NCI-H748 (cell line): ENCODE results near the gene METTL26.

Experiments used
- DNase-seq: peaks from one replicate; lab custom pipeline; 2025; ENCODE audit not compliant: unreplicated experiment; lab: John Stamatoyannopoulos, UW

METTL26 gene

DNA sequence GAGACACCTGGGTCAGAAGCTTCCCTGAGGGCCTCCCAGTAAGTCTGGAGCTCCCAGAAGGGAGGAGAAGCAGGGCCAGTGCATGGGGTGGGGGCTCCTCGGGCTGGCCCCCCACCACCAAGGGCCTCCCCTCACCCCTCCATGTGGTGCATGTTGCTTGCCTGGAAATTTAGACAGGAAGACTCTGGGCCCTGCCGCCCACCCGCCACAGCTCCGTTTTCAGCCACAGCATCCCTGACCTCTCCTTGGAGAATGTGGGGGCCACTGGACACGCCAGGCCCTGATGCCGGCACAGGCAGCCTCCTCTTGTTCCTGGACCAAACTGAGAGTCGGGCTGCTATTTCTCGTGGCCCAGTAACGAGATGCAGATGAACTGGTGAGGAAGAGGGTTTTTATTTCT lies 2.7 kb upstream of the METTL26 start:
- DNase-seq, result no peak

DNA sequence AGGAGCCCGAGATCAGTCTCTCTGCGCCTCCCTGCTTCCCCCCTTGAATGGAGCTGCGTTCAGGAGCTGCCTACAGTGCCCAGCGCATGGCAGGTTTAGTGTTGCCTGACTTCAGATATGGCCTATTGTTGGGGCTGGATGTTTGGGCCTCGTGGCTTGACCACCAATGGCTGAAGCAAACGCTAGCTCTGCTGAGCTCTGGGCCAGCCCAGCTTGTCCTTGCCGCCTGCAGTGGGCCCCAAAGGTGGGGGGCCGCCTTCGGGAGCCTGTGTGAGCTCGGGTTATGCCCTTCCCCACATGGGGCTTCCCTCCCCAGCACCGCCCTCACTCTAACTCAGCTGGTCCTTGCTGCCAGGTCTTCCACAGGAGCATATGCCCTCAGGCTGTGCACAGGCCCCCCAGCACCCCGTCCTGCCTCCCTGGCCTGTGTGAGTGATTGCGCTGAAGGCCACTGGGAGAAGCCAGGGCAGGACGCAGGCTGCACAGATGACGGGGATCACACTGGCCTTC lies 2.0 kb upstream of the METTL26 start:
- no peak for DNase-seq

DNA sequence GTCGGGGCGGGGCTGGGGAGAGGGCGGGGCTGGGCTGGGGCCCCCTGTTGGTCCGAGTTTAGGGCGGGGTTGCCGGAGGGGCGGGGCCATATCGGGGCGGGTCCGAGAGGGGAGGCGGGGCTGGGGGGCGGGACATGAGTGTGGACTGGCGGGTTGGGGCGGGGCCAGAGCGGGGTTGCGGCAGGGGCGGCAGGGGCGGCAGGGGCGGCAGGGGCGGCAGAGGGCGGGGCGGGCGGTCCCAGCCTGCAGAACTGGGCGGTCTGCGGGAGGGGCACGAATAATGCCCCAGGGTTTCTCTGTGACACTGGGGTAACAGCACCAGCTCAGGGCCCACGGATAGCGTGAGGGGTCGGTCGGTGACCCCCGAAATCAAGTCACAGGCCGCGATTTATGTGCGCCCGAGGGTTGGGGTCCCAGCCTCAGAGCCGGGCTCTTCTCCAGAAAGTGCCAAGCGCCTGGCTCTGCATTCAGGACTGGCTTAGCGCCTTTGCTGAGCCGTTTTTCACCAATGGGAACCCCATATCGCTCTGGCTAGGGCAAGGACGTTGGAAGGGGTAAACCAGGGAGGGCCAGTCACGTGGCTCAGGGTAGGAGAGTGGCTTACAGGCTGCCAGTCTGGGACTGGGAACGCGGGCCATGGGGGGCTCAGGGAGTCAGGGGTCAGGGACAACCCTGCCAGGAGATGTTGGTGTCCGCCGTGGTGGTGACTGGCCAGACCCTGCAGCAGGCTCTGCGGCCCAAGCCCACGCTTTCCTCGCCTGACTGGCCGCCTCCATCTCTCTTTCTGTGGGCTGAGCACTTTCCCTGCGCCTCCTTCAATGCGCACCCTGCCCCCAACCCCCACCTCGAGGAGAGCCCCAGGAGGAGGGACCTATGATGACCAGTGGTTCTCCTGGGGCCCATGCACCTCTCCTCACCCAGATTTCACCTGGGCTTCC lies 1.2 kb upstream of the METTL26 start:
- DNase-seq, result peak; percentile 51

DNA sequence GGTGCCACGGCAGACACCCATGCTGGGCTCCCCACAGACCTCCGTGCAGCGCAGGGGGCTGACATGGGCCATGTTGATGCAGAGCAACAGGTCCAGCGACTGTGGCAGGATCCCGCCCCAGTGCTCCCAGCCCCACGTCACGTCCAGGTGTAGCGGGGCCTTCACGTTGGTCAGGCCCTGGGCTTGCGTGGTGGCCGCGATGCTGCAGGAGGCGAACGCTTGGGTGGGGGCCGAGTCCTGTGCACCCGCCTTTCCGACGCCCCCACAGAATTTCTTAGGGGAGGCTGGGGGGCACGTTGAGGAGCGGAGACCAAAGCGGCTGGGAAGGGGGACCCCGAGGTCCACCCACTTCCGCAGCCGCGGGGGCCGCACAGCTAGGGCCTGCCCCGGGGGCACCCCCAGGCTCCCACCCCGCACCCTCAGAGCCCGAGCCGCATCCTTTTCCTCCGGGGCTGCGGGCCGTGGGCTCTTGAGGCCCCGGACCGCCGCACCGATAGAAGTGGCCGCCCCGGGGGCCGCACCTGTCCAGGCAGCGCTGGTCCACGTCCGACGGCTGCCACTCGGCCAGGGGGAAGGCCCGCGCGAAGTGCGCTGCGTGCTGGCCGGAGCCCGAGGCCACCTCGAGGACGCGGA lies 416 bp downstream of the METTL26 start:
- DNase-seq, result peak; percentile 16

DNA sequence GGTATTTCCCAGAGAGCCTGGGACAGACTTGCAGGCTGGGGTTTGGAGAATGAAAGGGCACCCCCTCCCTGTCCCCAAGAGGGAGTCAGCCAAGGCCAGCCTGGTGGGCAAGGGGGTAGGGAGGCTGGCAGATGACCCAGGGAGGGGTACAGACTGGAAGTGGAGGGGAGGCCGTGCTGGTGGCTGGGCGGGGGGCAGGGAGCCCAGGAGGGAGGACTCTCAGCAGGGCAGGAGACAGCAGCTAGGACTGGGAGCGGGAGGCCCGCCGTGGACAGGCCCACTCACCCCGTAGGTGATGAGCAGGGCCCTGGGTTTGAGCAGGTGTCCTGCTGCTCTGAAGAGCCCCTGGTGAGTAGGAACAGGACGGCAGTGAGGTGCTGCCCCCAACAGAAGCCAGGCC lies 1.1 kb downstream of the METTL26 start:
- DNase-seq, result no peak

DNA sequence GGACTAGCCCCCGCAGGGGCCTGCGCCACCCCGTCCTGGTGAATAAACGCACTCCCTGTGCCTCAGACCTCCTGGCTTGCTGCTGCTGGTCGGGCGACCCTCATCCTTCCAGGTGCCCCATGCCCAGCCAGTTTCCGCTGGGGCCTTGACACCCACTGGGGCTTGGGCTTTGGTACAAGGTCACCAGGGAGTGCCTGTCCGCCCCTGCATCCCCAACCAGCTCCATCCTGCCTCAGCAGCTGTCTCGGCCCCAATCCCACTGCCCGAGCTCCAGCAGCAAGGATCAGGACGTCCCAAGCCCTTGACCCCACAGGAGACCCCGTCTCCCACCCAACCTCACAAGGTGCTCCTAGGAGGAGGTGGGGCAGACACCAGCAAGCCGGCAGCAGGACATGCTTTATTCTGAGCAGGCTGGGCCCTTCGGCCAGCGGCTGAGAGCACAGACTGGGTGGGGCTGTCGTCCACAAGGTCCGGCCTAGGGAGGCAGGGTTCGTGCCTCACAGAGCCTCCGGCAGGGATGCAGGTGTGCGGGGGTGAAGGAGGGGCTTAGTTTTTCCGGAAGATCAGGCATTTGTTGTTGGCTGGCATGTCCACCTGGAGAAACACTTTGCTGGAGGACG lies 1.9 kb downstream of the METTL26 start:
- DNase-seq, result no peak

DNA sequence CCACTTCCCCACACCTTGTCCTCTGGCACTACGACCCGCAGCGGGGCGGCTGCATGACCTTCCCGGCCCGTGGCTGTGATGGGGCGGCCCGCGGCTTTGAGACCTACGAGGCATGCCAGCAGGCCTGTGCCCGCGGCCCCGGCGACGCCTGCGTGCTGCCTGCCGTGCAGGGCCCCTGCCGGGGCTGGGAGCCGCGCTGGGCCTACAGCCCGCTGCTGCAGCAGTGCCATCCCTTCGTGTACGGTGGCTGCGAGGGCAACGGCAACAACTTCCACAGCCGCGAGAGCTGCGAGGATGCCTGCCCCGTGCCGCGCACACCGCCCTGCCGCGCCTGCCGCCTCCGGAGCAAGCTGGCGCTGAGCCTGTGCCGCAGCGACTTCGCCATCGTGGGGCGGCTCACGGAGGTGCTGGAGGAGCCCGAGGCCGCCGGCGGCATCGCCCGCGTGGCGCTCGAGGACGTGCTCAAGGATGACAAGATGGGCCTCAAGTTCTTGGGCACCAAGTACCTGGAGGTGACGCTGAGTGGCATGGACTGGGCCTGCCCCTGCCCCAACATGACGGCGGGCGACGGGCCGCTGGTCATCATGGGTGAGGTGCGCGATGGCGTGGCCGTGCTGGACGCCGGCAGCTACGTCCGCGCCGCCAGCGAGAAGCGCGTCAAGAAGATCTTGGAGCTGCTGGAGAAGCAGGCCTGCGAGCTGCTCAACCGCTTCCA lies 2.6 kb downstream of the METTL26 start:
- DNase-seq, result no peak

DNA sequence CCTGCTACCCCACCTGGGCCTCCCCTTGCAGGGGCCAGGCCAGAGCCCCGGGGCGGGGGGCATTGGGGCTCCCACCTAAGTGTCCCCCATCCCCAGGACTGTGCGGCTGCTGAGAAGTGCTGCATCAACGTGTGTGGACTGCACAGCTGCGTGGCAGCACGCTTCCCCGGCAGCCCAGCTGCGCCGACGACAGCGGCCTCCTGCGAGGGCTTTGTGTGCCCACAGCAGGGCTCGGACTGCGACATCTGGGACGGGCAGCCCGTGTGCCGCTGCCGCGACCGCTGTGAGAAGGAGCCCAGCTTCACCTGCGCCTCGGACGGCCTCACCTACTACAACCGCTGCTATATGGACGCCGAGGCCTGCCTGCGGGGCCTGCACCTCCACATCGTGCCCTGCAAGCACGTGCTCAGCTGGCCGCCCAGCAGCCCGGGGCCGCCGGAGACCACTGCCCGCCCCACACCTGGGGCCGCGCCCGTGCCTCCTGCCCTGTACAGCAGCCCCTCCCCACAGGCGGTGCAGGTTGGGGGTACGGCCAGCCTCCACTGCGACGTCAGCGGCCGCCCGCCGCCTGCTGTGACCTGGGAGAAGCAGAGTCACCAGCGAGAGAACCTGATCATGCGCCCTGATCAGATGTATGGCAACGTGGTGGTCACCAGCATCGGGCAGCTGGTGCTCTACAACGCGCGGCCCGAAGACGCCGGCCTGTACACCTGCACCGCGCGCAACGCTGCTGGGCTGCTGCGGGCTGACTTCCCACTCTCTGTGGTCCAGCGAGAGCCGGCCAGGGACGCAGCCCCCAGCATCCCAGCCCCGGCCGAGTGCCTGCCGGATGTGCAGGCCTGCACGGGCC lies 3.4 kb downstream of the METTL26 start:
- no peak for DNase-seq

DNA sequence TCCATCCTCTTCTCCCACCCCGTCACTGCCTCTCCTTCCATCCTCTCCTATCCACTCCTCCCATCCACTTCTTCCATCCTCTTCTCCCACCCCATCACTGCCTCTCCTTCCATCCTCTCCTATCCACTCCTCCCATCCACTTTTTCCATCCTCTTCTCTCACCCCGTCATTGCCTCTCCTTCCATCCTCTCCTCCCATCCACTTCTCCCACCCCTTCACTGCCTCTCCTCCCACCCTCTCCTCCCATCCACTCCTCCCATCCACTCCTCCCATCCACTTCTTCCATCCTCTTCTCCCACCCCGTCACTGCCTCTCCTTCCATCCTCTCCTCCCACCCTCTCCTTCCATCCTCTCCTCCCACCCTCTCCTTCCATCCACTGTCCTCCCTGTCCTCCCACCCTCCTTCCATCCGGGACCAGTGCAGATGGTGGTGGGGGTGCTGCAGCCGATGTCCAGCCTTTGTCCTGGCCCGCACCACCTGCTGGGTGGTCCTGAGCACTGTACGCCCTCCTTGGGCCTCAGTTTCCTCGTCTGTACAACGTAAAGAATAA lies 4.2 kb downstream of the METTL26 start:
- no peak for DNase-seq

DNA sequence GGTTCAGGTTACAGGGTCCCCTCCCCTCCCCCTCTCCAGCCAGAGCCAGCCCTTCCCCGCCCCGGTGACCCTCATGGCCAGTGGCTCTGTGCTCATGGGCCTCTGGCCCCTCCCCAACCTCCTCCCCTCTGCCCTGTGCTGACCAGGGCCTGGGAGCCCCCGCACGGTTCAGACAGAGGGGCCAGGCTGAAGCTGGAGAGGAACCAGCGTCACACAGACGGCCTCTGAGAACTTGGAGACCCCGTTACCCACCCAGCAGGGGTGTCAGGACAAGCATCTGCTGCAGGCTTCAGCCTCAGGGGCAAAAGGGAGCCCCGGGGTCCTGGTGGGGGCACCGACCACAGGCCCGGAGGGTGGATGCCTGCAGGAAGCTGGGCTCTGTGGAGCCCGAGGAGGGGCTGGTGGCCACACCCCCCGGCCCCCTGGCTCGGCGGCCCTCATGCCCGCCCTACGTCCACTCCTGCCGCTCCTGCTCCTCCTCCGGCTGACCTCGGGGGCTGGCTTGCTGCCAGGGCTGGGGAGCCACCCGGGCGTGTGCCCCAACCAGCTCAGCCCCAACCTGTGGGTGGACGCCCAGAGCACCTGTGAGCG lies 5.2 kb downstream of the METTL26 start, which contains the start of gene WFIKKN1:
WFIKKN1 (plus strand) TSS at position 171 of the 591 bp plus-strand sequence; CDS start at position 440, 269 bp downstream.
- DNase-seq, result peak; percentile 55

DNA sequence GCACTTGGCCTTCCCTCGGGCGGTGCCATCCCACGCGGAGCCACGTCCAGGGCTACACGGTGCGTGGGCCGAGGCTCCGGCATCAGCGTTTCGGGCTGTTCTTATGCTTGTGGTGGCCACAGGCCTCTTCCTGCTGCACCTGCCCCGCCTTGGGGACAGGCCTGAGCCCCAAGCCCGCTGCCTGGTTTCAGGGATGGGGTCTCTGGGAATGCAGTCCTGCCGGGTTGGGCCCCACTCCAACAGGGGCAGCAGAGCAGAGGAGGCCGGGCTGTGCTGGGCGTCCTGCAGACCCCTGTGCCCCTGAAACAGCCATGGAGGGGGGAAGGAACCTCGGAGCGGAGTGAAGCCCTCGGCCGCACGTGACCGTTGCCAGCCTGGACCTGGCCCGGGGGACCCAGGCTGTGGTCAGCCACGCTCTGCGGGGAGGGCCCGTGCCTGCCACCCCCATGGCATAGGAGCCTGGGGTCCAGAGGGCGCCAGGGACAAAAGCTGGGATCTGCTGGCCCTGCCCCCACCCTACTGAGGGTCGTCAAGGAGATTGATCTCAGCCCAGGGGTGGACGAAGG lies 5.8 kb downstream of the METTL26 start:
- no peak for DNase-seq

DNA sequence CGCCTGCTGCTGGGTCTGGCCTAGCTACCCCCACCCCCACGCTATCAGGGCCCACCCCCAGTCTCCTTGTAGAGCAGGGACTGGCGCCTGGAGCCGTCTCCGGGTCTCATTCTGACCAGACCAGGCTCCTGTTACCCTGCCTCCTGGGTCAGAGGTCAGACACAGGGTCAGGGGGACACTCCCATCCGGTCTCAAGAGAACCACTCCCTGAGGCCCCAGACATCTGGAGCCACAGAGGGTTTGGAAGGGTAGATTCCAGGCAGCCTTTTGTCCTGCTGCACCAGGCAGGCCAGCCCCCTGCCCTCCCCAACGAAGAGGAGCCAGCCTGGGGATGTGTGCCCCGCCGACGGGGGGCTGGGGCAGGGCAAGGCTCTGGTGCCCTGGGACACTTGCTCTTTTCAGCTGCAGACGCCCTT lies 6.3 kb downstream of the METTL26 start:
- no peak for DNase-seq

DNA sequence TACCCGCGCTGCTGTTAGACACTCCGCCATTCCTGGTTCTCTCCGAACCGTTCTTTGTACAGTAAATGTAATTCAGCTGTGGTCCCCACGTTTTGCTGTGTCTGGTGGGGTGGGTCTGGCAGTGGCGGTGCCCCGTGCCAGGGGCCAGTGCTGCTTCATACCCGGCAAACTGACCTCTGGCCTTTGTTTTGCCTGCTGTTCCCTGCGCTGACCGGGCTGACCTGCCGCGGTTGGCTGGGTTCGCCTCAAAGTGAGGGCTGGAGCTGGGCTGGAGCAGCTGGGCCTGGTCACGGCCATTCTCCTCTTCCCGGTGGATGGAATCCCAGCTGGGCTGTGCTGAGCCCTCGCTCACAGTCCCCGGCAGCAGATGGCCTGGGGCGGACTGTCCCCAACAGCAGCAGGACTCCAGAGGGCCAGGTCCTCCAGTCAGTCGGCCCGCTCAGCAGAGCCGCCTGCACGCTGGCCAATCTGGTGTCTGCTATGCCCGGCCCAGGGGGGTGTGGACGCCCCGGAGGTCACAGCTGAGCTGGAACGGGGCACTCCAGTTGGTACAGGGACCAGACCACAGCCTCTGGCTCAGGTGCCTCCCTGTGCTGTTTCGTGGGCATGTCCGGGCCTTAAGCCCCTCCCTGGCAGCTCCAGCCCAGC lies 6.8 kb downstream of the METTL26 start:
- DNase-seq, result no peak

DNA sequence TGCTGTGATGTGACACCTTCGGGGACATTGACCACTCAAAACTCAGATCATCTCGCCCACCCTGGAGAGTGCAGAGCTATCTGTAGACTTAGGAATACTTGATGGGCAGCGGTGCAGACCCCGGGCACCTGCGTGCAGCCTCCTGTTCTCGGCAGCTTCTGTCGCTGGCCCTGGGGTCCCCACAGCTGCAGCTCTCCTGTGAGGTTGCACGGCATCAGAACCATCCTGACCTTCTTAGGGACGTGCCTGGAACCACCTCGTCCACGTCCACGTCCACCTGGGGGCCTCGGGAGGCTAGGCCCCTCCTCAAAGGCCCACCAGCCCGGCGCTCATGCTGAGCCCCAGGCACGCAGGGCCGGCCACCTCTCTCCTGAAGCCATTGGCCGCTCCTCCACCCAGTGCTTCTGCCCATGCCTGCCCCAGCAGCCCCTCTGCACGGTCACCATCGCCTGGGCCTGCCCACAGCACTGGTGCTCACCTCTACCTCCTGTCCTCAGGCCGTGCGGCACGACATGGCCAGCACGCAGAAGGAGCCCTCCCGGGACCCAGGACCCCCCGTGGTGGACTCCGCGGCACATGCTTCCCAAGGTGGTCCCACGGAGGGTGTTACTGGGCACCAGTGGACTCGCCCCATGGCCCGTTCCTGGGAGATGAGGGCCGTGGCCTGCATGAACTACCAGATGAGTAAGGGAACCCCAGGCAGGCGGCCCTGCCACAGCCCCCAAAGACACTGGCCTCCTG lies 7.6 kb downstream of the METTL26 start:
- no peak for DNase-seq

DNA sequence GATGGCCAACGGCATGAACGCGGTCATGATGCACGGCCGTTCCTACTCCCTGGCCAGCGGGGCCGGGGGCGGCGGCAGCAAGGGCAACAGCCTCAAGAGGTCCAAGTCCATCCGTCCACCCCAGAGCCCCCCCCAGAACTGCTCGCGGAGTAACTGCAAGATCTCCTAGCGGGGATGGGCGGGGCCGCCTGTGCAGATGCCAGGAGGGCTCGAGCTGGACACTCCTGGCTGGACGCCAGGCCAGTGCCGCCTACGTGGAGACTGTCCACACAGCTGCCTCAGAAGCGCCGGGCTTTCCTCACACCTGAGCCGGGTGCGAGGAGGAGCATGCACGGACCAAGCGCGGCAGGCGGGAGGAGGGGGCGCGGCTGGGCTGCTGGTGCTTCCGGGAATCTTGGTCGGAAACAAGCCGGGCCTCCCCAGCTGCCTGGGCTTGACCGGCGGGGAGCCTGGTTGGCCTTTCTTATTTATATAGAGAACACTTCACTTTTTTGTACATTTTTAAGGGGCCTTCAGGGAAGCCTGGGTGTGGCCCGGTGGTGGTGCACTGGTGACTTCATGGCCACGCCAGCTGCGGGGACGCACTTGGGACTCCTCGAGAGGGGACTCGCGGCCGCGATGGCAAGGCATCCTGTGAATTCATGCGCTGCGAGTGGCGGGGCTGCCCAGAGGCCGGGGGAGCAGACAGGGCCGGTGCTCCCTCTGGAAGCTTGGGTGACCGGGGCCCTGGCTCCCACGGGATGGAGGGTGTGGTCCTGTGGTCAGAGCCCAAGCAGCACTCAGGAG lies 8.5 kb downstream of the METTL26 start:
- DNase-seq, result peak; percentile 82

DNA sequence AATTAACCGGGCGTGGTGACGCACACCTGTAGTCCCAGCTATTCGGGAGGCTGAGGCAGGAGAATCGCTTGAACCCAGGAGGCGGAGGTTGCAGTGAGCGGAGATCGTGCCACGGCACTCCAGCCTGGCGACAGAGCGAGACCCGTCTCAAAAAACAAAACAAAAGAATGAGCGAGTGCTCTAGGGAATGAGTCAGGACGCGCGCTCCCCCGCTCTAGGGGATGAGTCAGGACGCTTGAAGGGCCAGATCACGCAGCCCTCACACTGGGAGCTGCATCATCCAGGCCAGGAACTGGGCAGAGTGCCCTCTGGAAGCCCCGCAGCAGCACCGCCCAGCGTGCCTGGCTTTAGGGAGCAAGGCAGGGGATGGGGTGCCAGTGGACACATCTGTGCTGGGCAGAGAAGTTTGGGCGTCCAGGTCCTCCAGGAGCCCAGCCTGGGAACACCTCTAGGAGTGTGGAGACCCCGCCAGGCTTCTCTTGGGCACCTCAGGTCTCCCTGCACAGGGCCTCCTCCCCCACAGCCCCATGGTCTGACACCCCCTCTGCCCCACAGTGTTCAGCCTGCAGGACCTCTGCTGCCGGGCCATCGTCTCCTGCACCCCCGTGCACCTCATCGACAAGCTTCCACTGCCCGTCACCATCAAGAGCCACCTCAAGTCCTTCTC lies 9.2 kb downstream of the METTL26 start:
- DNase-seq, result no peak
